ENCODE results near the gene LACTB. TPM values are rescaled to one million over a fixed set of nuclear protein-coding genes. Genes with fewer than 3 reads are reported as not detected.

The LACTB gene
- total RNA-seq, 6 experiments from 2014 or later, result 16.4 to 34.8 (median 21.5) TPM

GRCh38 chr15:63109920-63110319 lies 11.7 kb upstream of the LACTB start:
- Histone ChIP-seq H3K27me3 (no peaks in the 10 kb centered on the region), H3K36me3 (no peaks in the 10 kb centered on the region), H3K4me3 (no peak overlapping the region), H3K27ac (peak overlapping the region in 1 of 3 donors; percentile 24), H3K9me3 (no peaks in the 10 kb centered on the region), H3K4me1 (peaks cover 0 to 26% (median 14%) of the 10 kb centered on the region in 4 donors)
- ATAC-seq (peak in 3 of 4 donors; percentile 3 to 13 (median 4)), DNase-seq (no peak)
- 83% methylated on average over 2 of the region's 2 CpGs for WGBS (ENCODE audit: insufficient coverage, low coverage, low lambda C conversion rate, missing lambda C conversion rate)
- intact Hi-C loops (cut with DNase I), result no loop called here
- TF ChIP-seq POLR2A (IDR thresholded peaks at IDR 0.05) (no peak), CTCF (IDR thresholded peaks at IDR 0.05) (no peak)

GRCh38 chr15:63110428-63111026 lies 11.1 kb upstream of the LACTB start:
- Histone ChIP-seq H3K27me3 (no peaks in the 10 kb centered on the region), H3K4me3 (no peak overlapping the region), H3K4me1 (peaks cover 0 to 26% (median 14%) of the 10 kb centered on the region in 4 donors), H3K9me3 (no peaks in the 10 kb centered on the region), H3K27ac (no peak overlapping the region), H3K36me3 (no peaks in the 10 kb centered on the region)
- intact Hi-C loops (cut with DNase I), result no loop called here
- DNase-seq, result no peak
- WGBS (ENCODE audit: insufficient coverage, low coverage, low lambda C conversion rate, missing lambda C conversion rate), result 100% methylated on average over 2 of the region's 3 CpGs
- ATAC-seq, result no peak
- no peak for TF ChIP-seq POLR2A (IDR thresholded peaks at IDR 0.05)
- no peak for TF ChIP-seq CTCF (IDR thresholded peaks at IDR 0.05)

- intact Hi-C loops (cut with DNase I), result no loop called here
- no peak for TF ChIP-seq POLR2A (IDR thresholded peaks at IDR 0.05)
- TF ChIP-seq CTCF (IDR thresholded peaks at IDR 0.05), result no peak
- no peaks in the 10 kb centered on the region for H3K27me3 ChIP-seq
- ATAC-seq, result no peak
- H3K4me1 ChIP-seq, result peaks cover 0 to 26% (median 14%) of the 10 kb centered on the region in 4 donors
- no peaks in the 10 kb centered on the region for H3K9me3 ChIP-seq
- no peak overlapping the region for H3K27ac ChIP-seq
- no peak for DNase-seq
- H3K4me3 ChIP-seq, result no peak overlapping the region
- no peaks in the 10 kb centered on the region for H3K36me3 ChIP-seq
Observed at GRCh38 chr15:63111481-63111880, 10.2 kb upstream of the LACTB start.

- no peaks in the 10 kb centered on the region for H3K27me3 ChIP-seq
- WGBS (ENCODE audit: insufficient coverage, low coverage, low lambda C conversion rate, missing lambda C conversion rate), result 94% methylated on average over 2 of the region's 3 CpGs
- ATAC-seq (no peak), DNase-seq (no peak)
- no peak for TF ChIP-seq POLR2A (IDR thresholded peaks at IDR 0.05)
- TF ChIP-seq CTCF (IDR thresholded peaks at IDR 0.05), result no peak
- no peak overlapping the region for H3K4me3 ChIP-seq
- H3K4me1 ChIP-seq, result peaks cover 0 to 20% (median 11%) of the 10 kb centered on the region in 4 donors
- no peak overlapping the region for H3K27ac ChIP-seq
- intact Hi-C loops (cut with DNase I), result no loop called here
- no peaks in the 10 kb centered on the region for H3K36me3 ChIP-seq
- no peaks in the 10 kb centered on the region for H3K9me3 ChIP-seq
Observed at GRCh38 chr15:63112871-63113270, 8.8 kb upstream of the LACTB start.

- WGBS (ENCODE audit: insufficient coverage, low coverage, low lambda C conversion rate, missing lambda C conversion rate), result 84% methylated on average over 2 of the region's 2 CpGs
- ATAC-seq (no peak), DNase-seq (no peak)
- H3K9me3 ChIP-seq, result no peaks in the 10 kb centered on the region
- peaks cover 0 to 5% (median 2%) of the 10 kb centered on the region in 4 donors for H3K4me1 ChIP-seq
- TF ChIP-seq CTCF (IDR thresholded peaks at IDR 0.05) (no peak), POLR2A (IDR thresholded peaks at IDR 0.05) (no peak)
- H3K27ac ChIP-seq, result no peak overlapping the region
- no peak overlapping the region for H3K4me3 ChIP-seq
- H3K36me3 ChIP-seq, result no peaks in the 10 kb centered on the region
- intact Hi-C loops (cut with DNase I), result no loop called here
- H3K27me3 ChIP-seq, result no peaks in the 10 kb centered on the region
Observed at GRCh38 chr15:63114465-63114864, 7.2 kb upstream of the LACTB start.
